EL (cell line): ENCODE results near the gene NCKAP5L.

Experiments
- DNase-seq: peaks from one replicate; pipeline ENCODE4 v3.0.0-alpha.2; 2016

Gene NCKAP5L

GRCh38 chr12:49828133-49829091 lies at the start of gene NCKAP5L:
TSS of gene NCKAP5L (minus strand) at chr12:49828413. CDS start at chr12:49804044, 24,369 bp downstream.
- peak; percentile 97 for DNase-seq

GRCh38 chr12:49877066-49877465 lies 48.9 kb upstream of the NCKAP5L start:
- no peak for DNase-seq

- DNase-seq: no peak
Measured at GRCh38 chr12:49876070-49876469, 47.9 kb upstream of the NCKAP5L start.

- DNase-seq: no peak
Measured at GRCh38 chr12:49875115-49875720, 47.0 kb upstream of the NCKAP5L start.

GRCh38 chr12:49874142-49874897 lies 46.1 kb upstream of the NCKAP5L start:
- no peak for DNase-seq

GRCh38 chr12:49873361-49873934 lies 45.2 kb upstream of the NCKAP5L start:
- DNase-seq: peak; percentile 25

GRCh38 chr12:49872781-49873181 lies 44.6 kb upstream of the NCKAP5L start:
- peak; percentile 34 for DNase-seq

- DNase-seq: no peak
Measured at GRCh38 chr12:49872381-49872780, 44.2 kb upstream of the NCKAP5L start.

- DNase-seq: peak; percentile 23
Measured at GRCh38 chr12:49871811-49872251, 43.6 kb upstream of the NCKAP5L start.

GRCh38 chr12:49871263-49871561 lies 43.0 kb upstream of the NCKAP5L start:
- DNase-seq: no peak

GRCh38 chr12:49870501-49871262 lies 42.5 kb upstream of the NCKAP5L start:
- DNase-seq: no peak

- no peak for DNase-seq
Measured at GRCh38 chr12:49869816-49870500, 41.7 kb upstream of the NCKAP5L start.

- peak; percentile 96 for DNase-seq
Measured at GRCh38 chr12:49868952-49869815, 41.0 kb upstream of the NCKAP5L start.

GRCh38 chr12:49868449-49868848 lies 40.2 kb upstream of the NCKAP5L start:
- DNase-seq: no peak

GRCh38 chr12:49867570-49868341 lies 39.5 kb upstream of the NCKAP5L start:
- no peak for DNase-seq

- DNase-seq: peak; percentile 57
Measured at GRCh38 chr12:49866859-49867569, 38.8 kb upstream of the NCKAP5L start.

GRCh38 chr12:49865782-49866135 lies 37.5 kb upstream of the NCKAP5L start:
- DNase-seq: no peak

GRCh38 chr12:49865109-49865781 lies 37.0 kb upstream of the NCKAP5L start:
- no peak for DNase-seq

GRCh38 chr12:49864798-49865090 lies 36.5 kb upstream of the NCKAP5L start:
- DNase-seq: no peak
